ENCODE results near the gene KCNAB1. TPM values are rescaled to one million over a fixed set of nuclear protein-coding genes. Genes with fewer than 3 reads are reported as not detected.

KCNAB1 gene
- total RNA-seq, 2 donors from 2014 or later = not detected

DNA sequence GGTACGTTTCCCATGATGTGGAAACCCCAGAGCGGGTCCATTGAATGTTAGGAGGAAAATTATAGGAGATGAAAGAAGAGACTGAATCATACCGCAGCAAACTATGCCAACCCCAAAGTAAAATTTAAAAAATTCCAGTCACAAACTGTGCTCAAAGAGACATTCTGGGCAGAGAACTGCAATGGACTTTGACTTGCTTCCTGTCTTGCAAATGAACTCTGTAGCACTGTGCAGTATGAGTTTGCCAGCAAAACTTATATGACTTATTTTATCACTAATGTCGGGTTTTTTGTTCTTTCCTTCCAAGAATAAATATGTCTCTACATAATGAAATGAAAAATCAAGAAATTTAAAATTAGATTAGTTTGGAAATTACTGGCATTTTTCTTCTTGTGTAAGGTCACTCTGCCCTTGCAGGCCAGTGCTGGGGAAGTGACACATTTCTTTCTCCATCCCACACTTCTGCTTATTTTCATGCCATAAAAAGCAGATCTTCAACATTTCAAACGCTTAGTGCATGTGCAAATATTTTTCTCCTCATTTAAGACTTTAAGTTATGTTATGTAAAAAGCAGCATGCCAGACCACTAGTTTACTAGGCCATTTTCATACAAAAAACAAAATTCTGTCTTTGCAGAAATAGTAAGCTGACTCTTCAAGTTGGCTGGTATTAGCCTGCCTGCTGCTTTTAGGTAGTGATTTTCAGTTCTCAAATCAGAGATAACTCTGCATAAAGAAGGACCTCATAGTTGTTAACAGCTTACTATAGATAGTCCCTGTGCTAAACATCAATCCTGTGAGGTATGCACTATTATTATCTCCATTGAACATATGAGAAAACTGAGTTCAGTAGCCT lies 466.8 kb downstream of the KCNAB1 start:
- H3K27me3 Mint-ChIP-seq (ENCODE audit: low read depth) = no peaks in the 10 kb centered on the region
- peaks cover 0 to 2% of the 10 kb centered on the region in 2 donors for H3K9me3 Mint-ChIP-seq
- no peak for ATAC-seq (replicated peaks in 1 of 2)
- H3K36me3 Mint-ChIP-seq (ENCODE audit: insufficient read depth in 2 of 2) = no peaks in the 10 kb centered on the region
- H3K4me1 Mint-ChIP-seq (ENCODE audit: low read depth) = peaks cover 16% of the 10 kb centered on the region
- no peak overlapping the region for H3K4me3 Mint-ChIP-seq
- no peak for DNase-seq
- no peak overlapping the region for H3K27ac Mint-ChIP-seq

DNA sequence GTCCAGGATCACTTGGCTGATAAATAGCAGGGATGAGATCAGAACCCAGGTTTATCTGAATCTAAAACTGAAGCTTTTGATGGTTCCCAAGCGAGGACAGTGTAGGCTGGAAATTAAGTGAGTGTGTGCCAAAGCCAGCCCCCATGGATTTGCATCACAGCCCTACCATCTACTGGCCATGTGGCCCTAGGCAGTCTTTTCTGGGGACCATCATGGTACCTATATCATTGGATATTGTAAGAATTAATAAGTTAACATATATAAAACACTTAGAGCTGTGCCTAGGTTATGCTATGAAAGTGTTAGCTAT lies 467.3 kb downstream of the KCNAB1 start:
- ATAC-seq (replicated peaks in 1 of 2) (no peak), DNase-seq (no peak)
- Mint-ChIP-seq H3K4me3 (no peak overlapping the region), H3K36me3 (ENCODE audit: insufficient read depth in 2 of 2) (no peaks in the 10 kb centered on the region), H3K9me3 (peaks cover 0 to 2% of the 10 kb centered on the region in 2 donors), H3K27ac (no peak overlapping the region), H3K27me3 (ENCODE audit: low read depth) (no peaks in the 10 kb centered on the region), H3K4me1 (ENCODE audit: low read depth) (peaks cover 12% of the 10 kb centered on the region)

Other genes starting within 250 kb of the KCNAB1 start
- 100 to 1,000 TPM; 126 to 147 TPM for gene GMPS, start 249.9 kb upstream of the KCNAB1 start, total RNA-seq

Data from activated T-cell treated with anti-CD3 and anti-CD28 coated beads, Interleukin-2, amount 50 U/mL, for 72 hours (primary cell).